B cell (primary cell): ENCODE data around the gene AVPR1B. TPM values are rescaled to one million over a fixed set of nuclear protein-coding genes. Genes with fewer than 3 reads are reported as not detected.

Source experiments
- ATAC-seq: fragments of 200-7000 bp; cut with Tn5 transposase; one replicate; pipeline ENCODE4 v1.10.0; 2021; ENCODE audit warnings: low read depth, mild to moderate bottlenecking, moderate number of reproducible peaks, moderate library complexity
- CTCF ChIA-PET: fragments of 350-600 bp; sonication (Branson Sonifier 250); formaldehyde crosslinking; loops from one replicate; lab custom pipeline; 2021; ENCODE audit warnings: antibody characterized with exemption, inconsistent platforms; lab: Charles Lee
- POLR2A ChIA-PET: fragments of 350-600 bp; sonication (Branson Sonifier 250); formaldehyde crosslinking; loops from one replicate; lab custom pipeline; 2021; ENCODE audit warnings: antibody characterized with exemption; lab: Charles Lee
- DNase-seq: peaks from one replicate; pipeline ENCODE4 v3.0.0; 2013
- H2AFZ ChIP-seq: 2 replicates; pipeline ENCODE4 v1.6.1; 2012; ENCODE audit warnings: mild to moderate bottlenecking, low read depth, low read length; ENCODE audit not compliant: insufficient read depth, poor library complexity, severe bottlenecking
- H3K27ac ChIP-seq, 2 donors: 1 replicate in 1 of 2; 2 replicates in 1 of 2; pipeline ENCODE4 v1.5.1; 2012 to 2013; ENCODE audit warnings: low read length in 2 of 2, mild to moderate bottlenecking in 2 of 2, moderate library complexity in 1 of 2
- H3K27me3 ChIP-seq, 4 experiments: fragments of 200-600 bp in 1 of 4; sonication (generic) in 1 of 4; replicated peaks in 1 of 4; 1 replicate in 2 of 4; 2 replicates in 2 of 4; pipeline versions ENCODE4 v1.6.1 to v1.7.0; 2013 to 2016; ENCODE audit warnings: low read length in 3 of 4, mild to moderate bottlenecking in 2 of 4, mixed read lengths in 1 of 4, moderate library complexity in 1 of 4; ENCODE audit not compliant: insufficient read depth in 4 of 4, control insufficient read depth in 3 of 4; ENCODE audit errors: control extremely low read depth in 1 of 4
- H3K36me3 ChIP-seq, 2 experiments: replicated peaks in 1 of 2; 1 replicate in 1 of 2; 2 replicates in 1 of 2; pipeline versions ENCODE4 v1.6.1 to v1.7.1; 2013; ENCODE audit warnings: low read length in 1 of 2; ENCODE audit not compliant: insufficient read depth in 2 of 2, control insufficient read depth in 1 of 2; ENCODE audit errors: control extremely low read depth in 1 of 2, extremely low read depth in 1 of 2
- H3K4me1 ChIP-seq, 2 donors: fragments of 200-600 bp in 1 of 2; sonication (generic) in 1 of 2; 1 replicate in 1 of 2; 2 replicates in 1 of 2; pipeline versions ENCODE4 v1.5.1 to v1.6.1; 2013 to 2017; ENCODE audit warnings: low read length in 2 of 2; ENCODE audit not compliant: control insufficient read depth in 2 of 2, insufficient read depth in 2 of 2
- H3K4me2 ChIP-seq: replicated peaks from 2 replicates; pipeline ENCODE3; 2012; ENCODE audit warnings: mild to moderate bottlenecking, low read depth, low read length; ENCODE audit not compliant: poor library complexity, severe bottlenecking
- H3K4me3 ChIP-seq, 5 experiments: fragments of 200-600 bp in 1 of 5; sonication (generic) in 1 of 5; 1 replicate in 3 of 5; 2 replicates in 2 of 5; pipeline versions ENCODE4 v1.5.1 to v1.7.0; 2011 to 2016; ENCODE audit warnings: low read length in 4 of 5, mild to moderate bottlenecking in 4 of 5, low read depth in 2 of 5, control low read depth in 1 of 5, moderate library complexity in 1 of 5; ENCODE audit not compliant: insufficient read depth in 1 of 5; ENCODE audit errors: control extremely low read depth in 1 of 5, extremely low read depth in 1 of 5
- H3K79me2 ChIP-seq: fragments of 200-600 bp; sonication (generic); one replicate; pipeline ENCODE4 v1.6.0; 2016; ENCODE audit warnings: low read length; ENCODE audit not compliant: control insufficient read depth, insufficient read depth
- H3K9ac ChIP-seq: fragments of 200-600 bp; sonication (generic); 2 replicates; pipeline ENCODE4 v1.6.1; 2017; ENCODE audit warnings: mild to moderate bottlenecking, low read length, moderate library complexity
- H3K9me3 ChIP-seq, 3 donors: one replicate each; pipeline versions ENCODE4 v1.6.1 to v1.7.1; 2013; ENCODE audit warnings: low read length in 2 of 3; ENCODE audit not compliant: control insufficient read depth in 2 of 3, insufficient read depth in 1 of 3; ENCODE audit errors: control extremely low read depth in 1 of 3
- H4K20me1 ChIP-seq: 2 replicates; pipeline ENCODE4 v1.6.0; 2012; ENCODE audit warnings: mild to moderate bottlenecking, low read length; ENCODE audit not compliant: insufficient read depth, control insufficient read depth, poor library complexity, severe bottlenecking
- H3K27ac Mint-ChIP-seq: one replicate; pipeline ENCODE4 v1.8.0; 2021; ENCODE audit warnings: mixed read lengths
- H3K27me3 Mint-ChIP-seq: one replicate; pipeline ENCODE4 v1.8.0; 2021; ENCODE audit warnings: mixed read lengths
- H3K4me1 Mint-ChIP-seq: one replicate; pipeline ENCODE4 v1.8.0; 2021; ENCODE audit warnings: mixed read lengths
- H3K4me3 Mint-ChIP-seq: one replicate; pipeline ENCODE4 v1.8.0; 2021; ENCODE audit warnings: mixed read lengths
- H3K9me3 Mint-ChIP-seq: one replicate; pipeline ENCODE4 v1.8.0; 2022; ENCODE audit warnings: mixed read lengths; ENCODE audit not compliant: insufficient read depth
- EZH2 ChIP-seq: IDR thresholded peaks from 2 replicates; pipeline ENCODE4 v1.6.1; 2012; ENCODE audit warnings: borderline replicate concordance, low read depth, mild to moderate bottlenecking, moderate library complexity, low read length; ENCODE audit not compliant: insufficient read depth, poor library complexity, severe bottlenecking
- WGBS: methylation state at CpG from one replicate; pipeline ENCODE4 v1.1.5; 2013; ENCODE audit warnings: missing lambda C conversion rate; ENCODE audit not compliant: insufficient coverage; 5-methylcytosine and 5-hydroxymethylcytosine counted together
- intact Hi-C: fragments of 100-400 bp; cut with micrococcal nuclease; formaldehyde crosslinking; loops from one replicate; pipeline ENCODE4 v1.10.0; 2022
- polyA minus RNA-seq: library from RNA; depleted of rRNA, polyadenylated mRNA; stranded (reverse); fragments of >200 nt; gene quantifications from 2 replicates; pipeline ENCODE4 v1.2.3, GENCODE V29; 2012
- polyA plus RNA-seq: library from polyadenylated mRNA; depleted of rRNA; stranded (reverse); fragments of >200 nt; gene quantifications from 2 replicates; pipeline ENCODE4 v1.2.3, GENCODE V29; 2012
- total RNA-seq, 2 donors: library from RNA; stranded (reverse); fragments of 120-200 nt in 1 of 2; gene quantifications; 1 replicate in 1 of 2; 2 replicates in 1 of 2; pipeline versions ENCODE4 v1.2.3 to v1.2.4, GENCODE V29; 2013 to 2022
- TF ChIP-seq, protein P1 (sequence below): fragments of 200-600 bp; IDR thresholded peaks from one replicate; pipeline ENCODE4 v1.8.0; 2022; ENCODE audit warnings: antibody characterized with exemption, mild to moderate bottlenecking

AVPR1B gene, protein sequence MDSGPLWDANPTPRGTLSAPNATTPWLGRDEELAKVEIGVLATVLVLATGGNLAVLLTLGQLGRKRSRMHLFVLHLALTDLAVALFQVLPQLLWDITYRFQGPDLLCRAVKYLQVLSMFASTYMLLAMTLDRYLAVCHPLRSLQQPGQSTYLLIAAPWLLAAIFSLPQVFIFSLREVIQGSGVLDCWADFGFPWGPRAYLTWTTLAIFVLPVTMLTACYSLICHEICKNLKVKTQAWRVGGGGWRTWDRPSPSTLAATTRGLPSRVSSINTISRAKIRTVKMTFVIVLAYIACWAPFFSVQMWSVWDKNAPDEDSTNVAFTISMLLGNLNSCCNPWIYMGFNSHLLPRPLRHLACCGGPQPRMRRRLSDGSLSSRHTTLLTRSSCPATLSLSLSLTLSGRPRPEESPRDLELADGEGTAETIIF
- 0.59 TPM in 1 of 2 replicates, not detected in the other for total RNA-seq
- not detected for total RNA-seq (2013)
- polyA plus RNA-seq: not detected in 2 replicates
- 0.14 TPM in 1 of 2 replicates, not detected in the other for polyA minus RNA-seq

GRCh38 chr1:206117151-206117948, at the start of gene AVPR1B:
TSS of gene AVPR1B (minus strand) at chr1:206117388. CDS start at chr1:206116890, 498 bp downstream.
- peaks cover 23% of the 10 kb centered on the region for H3K27me3 Mint-ChIP-seq
- Histone ChIP-seq H4K20me1 (no peaks in the 10 kb centered on the region), H3K27me3 (peaks cover 0 to 13% (median 5%) of the 10 kb centered on the region in 4 experiments), H3K4me1 (peaks cover 14% of the 10 kb centered on the region in 2 donors), H2AFZ (peak within 1 kb of the TSS; percentile 74), H3K9ac (peak within 1 kb of the TSS; percentile 65), H3K27ac (no peak within 1 kb of the TSS), H3K4me3 (peak within 1 kb of the TSS in 4 of 5 experiments; percentile 39 to 66 (median 51)), H3K79me2 (no peaks in the 10 kb centered on the region), H3K9me3 (peaks cover 0 to 12% (median 0%) of the 10 kb centered on the region in 3 donors), H3K4me2 (peak within 1 kb of the TSS; percentile 93), H3K36me3 (no peaks in the 10 kb centered on the region)
- H3K4me1 Mint-ChIP-seq: peaks cover 19% of the 10 kb centered on the region
- H3K9me3 Mint-ChIP-seq: peaks cover 4% of the 10 kb centered on the region
- peak within 1 kb of the TSS; percentile 88 for H3K4me3 Mint-ChIP-seq
- CTCF ChIA-PET: interaction anchor here (0.6 to 0.7 kb wide), 2 partner anchors 12 to 140 kb away, joined by 4 to 5 read pairs; no protein-coding TSS in a partner anchor
- no peak for TF ChIP-seq EZH2
- TF ChIP-seq, protein P1, sequence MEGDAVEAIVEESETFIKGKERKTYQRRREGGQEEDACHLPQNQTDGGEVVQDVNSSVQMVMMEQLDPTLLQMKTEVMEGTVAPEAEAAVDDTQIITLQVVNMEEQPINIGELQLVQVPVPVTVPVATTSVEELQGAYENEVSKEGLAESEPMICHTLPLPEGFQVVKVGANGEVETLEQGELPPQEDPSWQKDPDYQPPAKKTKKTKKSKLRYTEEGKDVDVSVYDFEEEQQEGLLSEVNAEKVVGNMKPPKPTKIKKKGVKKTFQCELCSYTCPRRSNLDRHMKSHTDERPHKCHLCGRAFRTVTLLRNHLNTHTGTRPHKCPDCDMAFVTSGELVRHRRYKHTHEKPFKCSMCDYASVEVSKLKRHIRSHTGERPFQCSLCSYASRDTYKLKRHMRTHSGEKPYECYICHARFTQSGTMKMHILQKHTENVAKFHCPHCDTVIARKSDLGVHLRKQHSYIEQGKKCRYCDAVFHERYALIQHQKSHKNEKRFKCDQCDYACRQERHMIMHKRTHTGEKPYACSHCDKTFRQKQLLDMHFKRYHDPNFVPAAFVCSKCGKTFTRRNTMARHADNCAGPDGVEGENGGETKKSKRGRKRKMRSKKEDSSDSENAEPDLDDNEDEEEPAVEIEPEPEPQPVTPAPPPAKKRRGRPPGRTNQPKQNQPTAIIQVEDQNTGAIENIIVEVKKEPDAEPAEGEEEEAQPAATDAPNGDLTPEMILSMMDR: peak; percentile 57
- WGBS: 2% methylated on average over 54 of the region's 55 CpGs
- DNase-seq (peak; percentile 68), ATAC-seq (peak; percentile 83)
- intact Hi-C loops: no loop called here
- POLR2A ChIA-PET: no interaction called here
- peak within 1 kb of the TSS; percentile 27 for H3K27ac Mint-ChIP-seq
